GM19324 (cell line): Measurements from ENCODE around the gene TBC1D22A.
"Not testable (repeated sequence)": the region's sequence is repeated elsewhere in the genome, so short reads cannot be mapped to it uniquely, and the experiment has no call there.

Experiments used
- ATAC-seq: cut with Tn5 transposase; IDR thresholded peaks from one replicate; pipeline ENCODE4 v1.9.1; 2021; ENCODE audit warnings: mild to moderate bottlenecking, moderate library complexity; ENCODE audit not compliant: unreplicated experiment, low FRiP score

TBC1D22A gene

GRCh38 chr22:46770151-46770641 is 7.7 kb downstream of the TBC1D22A start:
- no peak for ATAC-seq

GRCh38 chr22:46770726-46771125 is 8.3 kb downstream of the TBC1D22A start:
- no peak for ATAC-seq

- ATAC-seq = no peak
Observed at GRCh38 chr22:46773076-46773475, 10.6 kb downstream of the TBC1D22A start.

GRCh38 chr22:46774253-46774979 is 12.0 kb downstream of the TBC1D22A start:
- no peak for ATAC-seq

- ATAC-seq = no peak
Observed at GRCh38 chr22:46774980-46775849, 12.8 kb downstream of the TBC1D22A start.

GRCh38 chr22:46775850-46776826 is 13.7 kb downstream of the TBC1D22A start:
- ATAC-seq = no peak

GRCh38 chr22:46776876-46777608 is 14.6 kb downstream of the TBC1D22A start:
- no peak for ATAC-seq

- ATAC-seq = no peak
Observed at GRCh38 chr22:46777609-46777970, 15.1 kb downstream of the TBC1D22A start.

- no peak for ATAC-seq
Observed at GRCh38 chr22:46779023-46779422, 16.6 kb downstream of the TBC1D22A start.

- ATAC-seq = no peak
Observed at GRCh38 chr22:46779651-46780050, 17.2 kb downstream of the TBC1D22A start.

GRCh38 chr22:46780453-46780852 is 18.0 kb downstream of the TBC1D22A start:
- ATAC-seq = no peak

- ATAC-seq = no peak
Observed at GRCh38 chr22:46781291-46781690, 18.8 kb downstream of the TBC1D22A start.

- not testable (repeated sequence) for ATAC-seq
Observed at GRCh38 chr22:46782200-46782599, 19.8 kb downstream of the TBC1D22A start.

GRCh38 chr22:46783721-46784120 is 21.3 kb downstream of the TBC1D22A start:
- ATAC-seq = no peak

GRCh38 chr22:46788441-46789172 is 26.2 kb downstream of the TBC1D22A start:
- ATAC-seq = peak; percentile 47

- ATAC-seq = no peak
Observed at GRCh38 chr22:46789992-46790391, 27.5 kb downstream of the TBC1D22A start.

- no peak for ATAC-seq
Observed at GRCh38 chr22:46791201-46791731, 28.8 kb downstream of the TBC1D22A start.

GRCh38 chr22:46792061-46792796 is 29.8 kb downstream of the TBC1D22A start:
- no peak for ATAC-seq
